GM19239 (cell line): Measurements from ENCODE around the gene CXCL17.

ENCODE experiments used
- DNase-seq: peaks from one replicate; pipeline ENCODE4 v3.0.0; 2011; ENCODE audit warnings: low spot score; ENCODE audit not compliant: insufficient read length
- FAIRE-seq: peaks from 2 replicates; lab custom pipeline; 2011; peaks lifted over from hg19 to GRCh38; lab: Jason Lieb, UNC

CXCL17 gene

DNA sequence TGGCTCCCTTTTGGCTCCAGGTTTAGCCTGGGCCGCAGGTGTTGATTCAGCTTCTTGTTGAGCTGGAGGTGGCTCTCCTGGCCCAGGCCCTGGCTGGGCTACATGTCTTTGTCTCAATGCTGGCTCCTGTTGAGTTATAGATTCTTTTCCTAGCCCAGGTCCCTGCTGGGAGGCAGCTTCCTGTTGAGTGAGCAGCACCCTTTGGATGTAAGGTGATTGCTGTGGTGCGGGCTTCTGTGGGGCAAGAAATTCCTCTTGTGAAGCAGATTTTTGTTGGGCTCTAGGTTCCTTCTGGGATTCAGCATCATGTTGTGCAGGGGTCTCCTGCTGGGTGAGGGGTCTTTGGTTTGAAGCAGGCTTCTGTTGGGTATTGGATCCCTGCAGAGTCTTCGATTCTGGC, 16.1 kb downstream of the CXCL17 start:
- no peak for FAIRE-seq
- DNase-seq, result no peak

GRCh38 chr19:42424712-42425131, 18.0 kb downstream of the CXCL17 start:
- FAIRE-seq, result no peak
- DNase-seq, result no peak

GRCh38 chr19:42424345-42424707, 18.4 kb downstream of the CXCL17 start:
- FAIRE-seq (no peak), DNase-seq (no peak)

DNA sequence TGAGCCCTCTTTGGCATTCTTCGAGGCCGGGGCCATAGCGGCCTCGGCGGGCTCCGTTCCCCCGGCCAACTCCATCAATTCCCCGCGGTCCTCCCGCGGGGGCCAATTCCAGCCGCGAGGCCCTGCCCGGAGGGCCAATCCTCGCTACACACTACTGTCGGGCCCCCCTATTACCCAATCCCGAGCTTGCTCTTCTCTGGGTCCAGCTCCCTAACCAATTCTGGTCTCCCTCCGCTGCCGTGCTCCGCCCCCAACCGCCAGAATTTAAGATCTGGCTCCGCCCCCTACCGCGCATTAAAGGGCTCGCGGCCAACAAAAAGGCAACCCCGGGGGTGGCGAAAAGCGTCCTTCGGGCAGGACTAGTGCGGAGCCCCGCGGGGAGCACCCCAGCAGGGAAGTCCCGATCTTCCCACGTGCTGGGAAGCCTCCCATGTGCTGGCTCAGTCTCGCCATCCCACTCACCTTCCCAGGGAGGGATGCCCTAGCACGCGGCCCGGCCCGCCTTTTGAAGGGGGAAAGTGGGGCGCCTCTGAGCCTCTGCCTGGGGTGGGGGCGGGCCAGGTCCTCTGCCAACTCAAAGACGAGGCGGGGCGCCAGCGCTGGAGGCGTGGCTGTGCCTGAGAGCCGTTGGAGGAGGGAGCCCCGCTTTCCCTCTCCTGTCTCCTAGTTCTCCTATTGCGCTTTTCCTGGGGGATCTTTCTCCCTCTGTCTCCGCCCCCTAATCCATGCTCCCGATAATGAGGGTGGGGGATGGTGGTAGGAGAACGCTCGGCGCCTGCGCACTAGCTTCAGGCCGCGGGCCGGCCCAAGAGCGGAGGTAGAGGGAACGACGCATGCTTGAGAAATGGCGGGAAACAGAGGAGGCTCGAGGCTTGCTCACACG, 19.0 kb downstream of the CXCL17 start:
- FAIRE-seq (peak; percentile 92), DNase-seq (peak; percentile 95)

GRCh38 chr19:42422901-42423461, 19.8 kb downstream of the CXCL17 start:
- peak; percentile 77 for FAIRE-seq
- no peak for DNase-seq

DNA sequence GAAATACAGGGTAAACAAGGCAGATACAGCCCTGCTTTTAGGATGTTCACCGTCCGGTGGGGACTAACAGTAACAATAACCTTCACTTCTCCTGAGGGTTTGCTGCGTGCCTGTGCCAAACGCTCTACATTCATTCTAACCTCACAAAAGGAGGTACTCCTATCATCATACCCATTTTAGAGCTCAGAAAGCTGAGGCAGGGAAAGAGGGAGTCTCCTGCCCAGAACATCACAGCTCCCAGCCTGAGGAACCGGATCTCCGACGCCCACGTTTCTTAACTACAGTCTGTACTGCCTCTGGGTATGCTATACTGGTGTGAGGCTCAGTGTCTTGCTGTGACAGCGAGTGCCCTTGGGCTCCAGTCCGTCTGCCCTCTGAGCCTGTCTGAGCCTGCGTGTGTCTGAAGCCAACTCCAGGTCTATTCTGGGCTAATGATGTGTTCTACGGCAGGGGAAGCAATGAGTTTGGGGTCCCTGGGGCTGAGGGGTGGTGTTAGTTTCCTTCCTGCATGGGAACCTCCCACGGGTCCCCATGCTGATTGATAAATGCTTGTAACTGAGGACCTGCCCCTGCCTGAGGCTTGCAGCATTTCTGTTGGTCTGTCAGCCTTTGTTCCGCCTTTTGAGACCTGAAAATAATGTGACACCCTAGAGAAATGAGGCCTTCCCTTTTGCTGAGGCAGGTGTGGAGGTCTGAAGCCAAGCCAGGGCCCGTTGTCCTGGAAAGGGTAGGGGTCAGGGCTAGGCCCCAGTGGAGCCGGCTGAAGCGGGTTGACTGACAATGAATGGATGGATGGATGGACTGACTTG, 20.4 kb downstream of the CXCL17 start:
- FAIRE-seq, result no peak

DNA sequence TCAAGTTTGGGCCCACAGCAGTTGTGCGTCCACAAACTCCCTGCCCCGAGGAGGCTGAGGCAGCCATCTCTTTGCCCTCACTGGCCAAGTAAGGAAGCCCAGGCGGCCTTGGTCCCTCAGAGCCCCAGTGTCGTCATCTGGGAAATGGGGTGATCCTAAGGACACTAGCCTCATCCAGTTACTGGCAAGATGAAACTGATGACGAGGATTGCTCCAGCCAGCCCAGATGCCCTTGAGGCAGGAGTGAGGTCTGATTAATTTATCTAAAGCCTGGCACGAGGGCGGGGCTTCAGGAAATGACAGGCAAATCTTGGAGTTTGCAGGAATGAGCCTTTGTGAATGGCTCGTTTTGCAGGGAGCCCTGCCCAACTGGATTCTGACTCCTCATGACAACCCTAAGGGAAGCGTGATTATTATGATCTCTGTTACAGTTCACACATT, 21.1 kb downstream of the CXCL17 start:
- DNase-seq, result no peak
- FAIRE-seq, result no peak

More for the DNA sequence above, 20.4 kb downstream of the CXCL17 start:
- no peak for DNase-seq

GRCh38 chr19:42421101-42421500, 21.6 kb downstream of the CXCL17 start:
- DNase-seq (no peak), FAIRE-seq (no peak)

- DNase-seq, result peak; percentile 85
- peak; percentile 88 for FAIRE-seq
Observed at GRCh38 chr19:42420055-42420544, 22.6 kb downstream of the CXCL17 start.

DNA sequence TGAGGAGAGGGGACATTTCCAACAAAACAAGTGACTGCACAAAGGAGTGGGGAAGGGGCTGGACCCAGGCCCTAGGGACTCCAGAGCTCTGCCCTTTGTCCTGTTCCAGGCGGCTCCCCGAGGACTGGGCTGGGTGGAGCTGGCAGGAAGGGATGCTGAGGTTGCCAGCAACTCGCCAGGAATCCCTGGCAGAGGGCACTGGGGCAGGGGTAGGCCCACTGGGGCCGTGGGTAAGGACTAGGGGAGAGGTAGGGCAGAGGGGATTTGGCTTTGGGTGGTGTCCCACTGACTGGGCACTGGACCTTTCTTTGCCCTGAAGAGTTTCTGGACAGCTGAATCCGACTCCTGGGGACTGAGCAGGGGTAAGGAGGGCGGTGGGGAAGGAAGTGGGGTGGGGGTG, 23.4 kb downstream of the CXCL17 start:
- FAIRE-seq (no peak), DNase-seq (no peak)

DNA sequence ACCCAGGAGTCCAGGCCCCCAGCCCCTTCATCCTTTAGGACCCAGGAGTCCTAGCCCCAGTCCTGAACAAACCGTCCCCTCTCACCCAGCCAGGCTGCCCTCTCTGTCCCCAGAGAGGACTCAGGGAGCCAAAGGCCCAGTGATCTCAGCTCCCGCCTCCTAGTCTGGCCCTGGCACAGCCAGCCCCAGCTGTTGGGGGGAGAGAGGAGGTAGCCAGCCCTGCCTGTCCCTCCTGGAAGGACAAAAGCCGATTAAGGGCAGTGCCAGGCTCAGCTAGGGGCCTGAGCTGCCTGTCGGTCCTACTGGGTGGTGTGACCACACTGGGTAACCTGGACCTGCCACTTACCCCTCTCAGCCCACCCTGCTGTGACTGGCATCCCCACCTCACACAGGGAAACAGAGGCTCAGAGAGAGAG, 30.1 kb downstream of the CXCL17 start:
- no peak for FAIRE-seq
- DNase-seq, result no peak

DNA sequence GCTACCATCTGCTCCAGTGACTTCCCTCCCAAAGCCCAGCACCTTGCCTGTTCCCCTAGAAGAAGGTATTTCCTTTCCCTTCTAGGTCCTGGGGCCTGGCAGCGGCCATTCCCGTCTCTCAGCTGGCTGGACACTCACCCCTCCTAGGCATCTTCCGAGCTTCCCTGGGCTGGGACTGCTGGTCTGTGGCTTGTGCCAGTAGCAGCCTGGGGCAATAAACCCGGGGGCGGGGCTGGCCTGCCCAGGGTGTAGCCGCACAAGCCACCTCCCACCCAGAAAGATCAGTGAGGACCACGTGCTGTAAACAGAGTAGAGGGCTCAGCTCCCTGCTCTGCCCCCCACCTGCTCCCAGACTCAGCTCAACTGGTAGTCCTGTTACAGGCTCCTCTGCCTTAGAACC, 30.5 kb downstream of the CXCL17 start:
- DNase-seq (no peak), FAIRE-seq (no peak)

GRCh38 chr19:42411581-42412178, 31.1 kb downstream of the CXCL17 start:
- no peak for FAIRE-seq

GRCh38 chr19:42410371-42410770, 32.4 kb downstream of the CXCL17 start:
- DNase-seq (no peak), FAIRE-seq (no peak)

More at GRCh38 chr19:42411581-42412178, 31.1 kb downstream of the CXCL17 start:
- no peak for DNase-seq

GRCh38 chr19:42409477-42409876, 33.3 kb downstream of the CXCL17 start:
- no peak for FAIRE-seq
- DNase-seq, result no peak

DNA sequence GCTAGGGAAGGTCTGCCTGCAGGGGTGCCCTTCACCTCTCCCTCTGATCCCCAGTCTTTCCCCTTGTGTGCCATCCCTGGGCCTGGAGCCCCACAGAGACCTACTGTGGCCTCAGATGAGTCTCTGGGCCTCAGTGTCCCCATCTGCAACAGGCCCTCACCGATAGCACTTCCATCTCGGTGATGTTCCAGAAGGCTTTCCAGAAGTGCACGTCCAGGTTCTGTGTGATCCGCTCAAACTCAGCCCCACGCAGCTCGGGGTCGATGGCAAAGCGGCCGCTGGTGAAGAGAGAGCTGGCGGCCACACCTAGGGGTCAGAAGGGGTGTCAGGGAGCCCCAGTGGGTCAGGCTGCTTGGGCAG, 35.0 kb downstream of the CXCL17 start:
- DNase-seq (no peak), FAIRE-seq (no peak)

- FAIRE-seq (no peak), DNase-seq (no peak)
Observed at GRCh38 chr19:42407085-42407815, 35.5 kb downstream of the CXCL17 start.

GRCh38 chr19:42406111-42406510, 36.6 kb downstream of the CXCL17 start:
- DNase-seq (no peak), FAIRE-seq (no peak)

GRCh38 chr19:42403586-42403985, 39.2 kb downstream of the CXCL17 start:
- no peak for FAIRE-seq

More at GRCh38 chr19:42403586-42403985, 39.2 kb downstream of the CXCL17 start:
- no peak for DNase-seq
